GM19099 (cell line): ENCODE measurements around the gene LINGO1.

Experiments
- POLR2A ChIP-seq: IDR thresholded peaks from 3 replicates; pipeline ENCODE4 v1.6.1; 2011; ENCODE audit warnings: low read depth; ENCODE audit not compliant: insufficient read length; ENCODE audit errors: extremely low read depth

The LINGO1 gene

DNA sequence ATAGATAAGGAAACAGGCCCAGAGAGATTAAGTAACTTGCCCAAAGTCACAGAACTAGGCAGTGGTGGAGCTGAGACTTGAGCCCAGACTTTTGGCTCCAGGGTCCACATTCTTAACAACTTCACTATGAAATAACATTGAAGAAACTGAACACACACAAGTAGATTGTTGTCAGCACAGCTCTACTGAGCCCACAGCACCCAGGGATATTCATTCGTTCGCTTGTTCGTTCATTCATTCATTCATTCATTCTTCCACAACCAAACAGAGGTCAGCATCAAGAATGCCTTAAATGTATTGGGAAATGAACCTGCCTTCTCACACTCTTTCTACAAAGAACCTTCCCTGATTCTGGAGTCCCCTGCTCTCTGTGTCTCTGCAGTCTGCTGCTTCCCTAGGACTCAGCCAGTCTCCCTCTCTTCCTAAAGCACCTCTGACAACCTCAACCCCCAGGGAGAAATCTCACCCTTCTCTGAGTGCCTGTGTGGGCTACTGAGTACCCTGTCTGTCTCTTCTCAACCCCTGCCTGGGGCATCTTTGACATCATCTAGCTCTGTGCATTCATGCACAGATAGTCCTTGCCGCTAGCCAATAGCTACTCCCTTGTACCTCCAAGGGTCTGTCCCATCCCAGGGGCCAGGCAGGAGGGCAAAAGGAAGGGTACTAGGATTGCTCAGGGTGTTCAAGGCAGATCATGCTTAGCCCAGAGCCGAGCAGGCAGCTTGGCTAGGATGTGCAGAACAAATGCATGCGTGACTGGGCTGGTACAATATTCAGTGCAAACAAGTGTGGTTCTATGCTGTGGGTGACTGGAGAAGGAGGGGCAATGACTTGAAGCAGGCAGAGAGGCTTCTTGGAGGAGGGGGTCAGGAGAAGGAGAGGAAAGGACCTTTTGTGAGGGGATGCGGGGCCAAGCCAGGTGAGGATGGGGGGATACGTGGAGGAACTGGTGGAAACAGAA is 3.4 kb downstream of the LINGO1 start:
- no peak for TF ChIP-seq POLR2A

DNA sequence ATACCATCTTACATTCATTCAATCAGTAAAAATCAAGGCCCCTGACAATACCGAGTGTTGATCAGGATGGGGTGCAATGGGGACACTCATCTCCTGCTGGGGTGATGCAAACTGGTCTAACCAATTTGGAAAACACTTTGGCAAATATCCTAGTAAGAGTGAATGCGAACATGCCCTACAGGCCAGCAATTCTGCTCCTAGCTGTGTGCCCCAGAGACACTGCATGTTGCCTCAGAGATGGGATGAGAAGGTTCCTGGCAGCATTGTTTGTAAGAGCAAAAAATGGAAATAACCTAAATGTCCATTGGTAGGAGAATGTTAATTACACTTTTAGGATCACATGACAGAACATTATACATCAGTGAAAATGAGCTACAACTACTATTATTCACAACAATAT is 4.7 kb downstream of the LINGO1 start:
- TF ChIP-seq POLR2A, result no peak

DNA sequence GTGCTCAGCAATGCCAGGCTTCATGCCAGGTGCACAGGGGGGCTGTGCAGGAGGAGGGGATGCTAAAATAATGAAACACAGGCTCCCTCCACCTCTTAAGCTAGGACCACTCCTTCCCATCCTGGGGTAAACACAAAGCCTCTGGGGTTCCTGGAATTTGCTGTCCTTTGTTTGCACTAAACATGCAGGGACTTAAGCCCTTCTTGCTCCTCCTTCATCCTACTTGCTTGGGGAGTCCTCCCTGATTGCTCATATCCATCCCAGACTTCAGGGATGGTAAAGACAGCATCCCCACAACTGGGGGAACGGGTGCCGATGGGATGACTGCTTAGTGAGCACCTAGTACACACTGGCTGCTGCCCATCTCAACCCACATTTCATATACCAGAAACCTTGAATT is 5.1 kb downstream of the LINGO1 start:
- no peak for TF ChIP-seq POLR2A

DNA sequence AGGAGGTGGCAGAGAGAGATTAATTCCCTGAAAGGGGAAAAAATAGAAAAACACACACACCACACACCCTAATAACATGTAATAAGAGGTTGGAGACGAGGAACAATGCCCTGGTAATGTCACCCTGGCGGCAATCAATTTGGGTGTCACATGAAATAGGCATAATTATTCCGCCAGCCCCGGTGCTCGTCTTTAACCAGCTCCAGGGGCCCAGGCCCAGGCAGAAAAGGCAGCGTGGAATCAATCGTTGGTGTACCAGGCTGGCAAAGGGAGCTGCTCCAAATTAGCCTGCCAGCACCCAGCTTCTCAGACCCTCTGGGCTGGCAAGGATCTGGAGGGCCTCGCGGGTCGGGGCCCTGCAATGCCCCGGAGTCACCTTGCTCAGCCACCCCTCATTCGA is 5.6 kb downstream of the LINGO1 start:
- no peak for TF ChIP-seq POLR2A

DNA sequence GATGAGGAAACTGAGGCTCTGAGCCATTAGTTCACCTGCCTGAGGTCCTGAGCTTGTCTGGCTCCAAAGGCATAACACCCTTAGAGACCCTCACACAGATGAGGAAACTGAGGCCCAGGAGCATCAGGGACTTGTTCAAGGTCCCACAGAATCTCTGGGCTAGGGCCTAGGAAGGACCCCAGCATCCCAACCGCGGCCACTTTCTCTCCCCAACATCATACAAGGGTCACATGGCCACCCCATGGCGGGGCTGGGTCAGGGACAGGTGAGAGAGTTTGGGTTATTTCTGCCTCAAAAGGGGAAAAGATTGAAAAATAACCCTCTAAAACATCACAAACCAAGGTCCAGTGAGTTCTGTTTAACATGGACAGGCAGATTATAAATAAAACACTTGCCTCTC is 6.7 kb downstream of the LINGO1 start:
- TF ChIP-seq POLR2A, result no peak

DNA sequence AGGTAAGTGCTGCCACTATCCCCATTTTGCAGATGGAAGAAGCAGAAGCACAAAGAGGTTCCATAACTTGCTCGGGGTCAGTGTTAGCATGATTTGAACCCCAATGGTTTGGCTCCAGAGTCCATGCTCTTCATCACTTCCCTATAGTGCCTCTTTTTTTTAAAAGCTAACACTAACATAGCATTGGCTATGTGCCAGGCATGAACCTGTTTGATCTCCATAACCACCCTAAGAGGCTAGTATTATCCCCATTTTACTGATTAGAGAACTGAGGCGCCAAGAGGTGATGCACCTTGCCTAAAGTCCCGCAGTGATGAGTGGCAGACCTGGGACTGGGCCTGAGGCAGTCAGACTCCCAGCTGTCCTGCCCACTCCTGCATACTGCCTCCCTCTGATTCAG is 7.3 kb downstream of the LINGO1 start:
- TF ChIP-seq POLR2A, result no peak

DNA sequence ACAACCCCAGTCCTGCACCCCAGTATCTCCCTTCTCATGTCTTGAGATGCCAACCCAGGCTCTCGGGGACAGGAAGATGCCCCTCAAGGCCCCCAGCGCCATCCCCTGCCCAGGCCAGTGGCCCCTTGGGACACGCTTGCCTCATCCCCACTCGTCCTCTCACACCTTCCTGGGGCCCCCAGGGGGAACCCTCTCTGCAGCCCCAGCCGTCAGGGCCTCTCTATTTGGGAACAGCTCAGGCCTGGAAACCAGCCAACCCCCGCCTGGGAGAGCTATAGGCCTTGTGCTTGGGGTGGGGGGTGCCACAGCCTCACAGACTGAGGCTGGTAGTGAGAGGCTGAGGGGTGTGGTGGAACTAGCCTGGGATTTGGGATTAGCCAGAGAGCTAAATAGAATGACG is 7.8 kb downstream of the LINGO1 start:
- no peak for TF ChIP-seq POLR2A

DNA sequence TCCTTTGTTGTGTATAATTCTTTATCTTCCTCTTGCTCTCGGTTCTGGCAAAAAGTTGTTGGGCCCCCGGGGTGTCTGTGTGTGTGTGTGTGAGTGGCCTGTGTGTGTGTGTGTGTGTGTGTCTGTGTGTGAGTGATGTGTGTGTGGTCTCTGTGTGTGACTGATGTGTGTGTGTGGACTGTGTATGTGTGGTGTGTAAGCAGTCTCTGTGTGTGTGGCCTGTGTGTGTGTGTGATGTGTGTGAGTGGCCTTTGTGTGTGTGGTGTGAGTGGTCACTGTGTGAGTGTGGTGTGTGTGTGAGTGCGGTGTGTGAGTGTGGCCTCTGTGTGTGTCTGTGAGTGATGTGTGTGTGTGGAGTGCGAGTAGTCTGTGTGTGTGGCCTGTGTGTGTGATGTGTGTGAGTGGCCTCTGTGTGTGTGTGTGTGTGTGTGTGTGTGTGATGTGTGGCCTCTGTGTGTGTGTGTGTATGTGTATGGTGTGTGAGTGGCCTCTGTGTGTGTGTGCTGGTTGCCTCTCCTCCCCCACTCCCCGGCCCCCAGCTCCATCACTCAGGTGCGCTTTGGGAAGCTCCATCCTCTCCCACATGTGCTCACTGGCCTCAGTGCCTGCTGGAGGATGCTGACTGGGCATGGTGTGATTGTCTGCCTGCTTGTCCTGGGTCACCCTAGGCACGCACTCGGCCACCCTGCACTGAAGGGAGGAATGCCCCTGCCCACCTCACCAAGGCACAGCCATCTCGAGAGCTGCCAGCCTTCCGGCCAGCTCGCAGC is 8.8 kb downstream of the LINGO1 start:
- TF ChIP-seq POLR2A, result no peak

DNA sequence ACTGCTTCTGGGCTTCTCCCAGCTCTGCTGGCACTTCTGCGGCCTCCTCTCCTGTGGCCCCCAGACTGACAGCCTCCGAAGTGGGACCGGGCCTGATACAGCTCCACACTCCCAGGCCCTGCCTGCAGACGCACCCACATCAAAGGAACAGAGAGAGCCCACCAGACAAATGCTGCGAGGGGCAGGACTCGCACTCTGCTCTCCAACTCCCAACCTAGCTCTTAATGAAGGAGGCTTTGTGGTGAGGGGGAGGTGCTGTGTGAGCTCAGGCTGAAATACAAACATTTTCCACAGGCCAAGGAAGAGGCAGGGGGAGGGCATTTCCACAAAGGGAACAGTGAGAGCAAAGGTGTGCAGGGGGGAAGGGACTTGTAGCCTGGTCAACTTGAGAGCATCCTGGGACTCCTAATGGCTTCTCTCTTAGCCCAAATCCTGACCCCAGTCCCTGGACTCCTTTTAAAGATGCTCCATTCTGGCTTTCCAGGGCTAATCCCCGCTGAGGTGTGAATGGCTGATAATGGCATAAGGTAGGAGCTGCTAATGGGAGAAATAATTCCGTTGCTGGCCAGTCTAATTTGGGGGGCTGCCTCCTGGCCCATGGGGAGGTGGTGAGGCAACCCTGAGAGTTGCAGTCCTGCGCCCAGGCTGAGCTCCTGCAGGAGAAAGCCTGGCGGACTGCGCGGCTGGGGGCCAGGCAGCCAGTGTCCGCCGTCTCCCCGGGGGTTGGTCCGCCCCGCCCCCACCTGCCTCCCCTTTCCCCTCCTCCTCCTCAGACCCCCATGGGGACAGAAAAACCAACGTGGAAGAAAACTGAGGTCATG is 9.6 kb downstream of the LINGO1 start:
- no peak for TF ChIP-seq POLR2A

DNA sequence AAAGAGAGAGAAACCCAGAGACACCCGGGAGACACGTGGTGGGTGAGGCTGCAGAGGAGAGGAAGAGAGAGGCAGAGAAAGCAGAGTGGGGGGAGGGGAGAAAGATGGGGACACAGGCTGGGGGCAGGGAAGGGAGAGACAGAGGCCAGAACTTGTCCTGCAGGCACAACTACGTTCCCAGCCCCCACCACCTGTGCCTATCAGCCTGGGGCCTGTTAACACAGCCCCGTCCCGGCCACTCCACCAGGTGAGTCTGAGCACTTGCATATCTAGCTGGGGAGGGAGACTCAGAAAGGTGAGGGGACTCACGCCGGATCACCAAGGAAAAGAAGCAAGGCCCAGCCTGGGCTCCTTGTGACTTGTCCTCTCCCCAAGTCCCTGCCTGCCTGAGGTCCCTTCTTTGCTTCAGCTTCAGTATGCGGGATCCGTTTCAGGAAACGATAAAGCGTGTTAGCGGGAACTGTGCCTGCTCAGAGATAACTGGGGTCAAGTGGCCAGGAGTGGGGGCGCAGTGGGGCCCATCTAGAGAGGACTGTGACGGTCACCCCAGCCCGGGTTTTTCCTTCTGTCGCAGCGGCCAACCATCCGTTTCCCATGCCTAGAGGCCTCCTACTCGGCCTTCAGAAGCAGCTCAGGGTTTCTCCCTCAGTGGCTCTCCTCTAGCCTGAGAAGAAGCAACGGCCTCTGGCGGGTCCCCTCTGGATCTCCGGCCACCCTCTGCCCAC is 10.3 kb downstream of the LINGO1 start:
- TF ChIP-seq POLR2A, result no peak

DNA sequence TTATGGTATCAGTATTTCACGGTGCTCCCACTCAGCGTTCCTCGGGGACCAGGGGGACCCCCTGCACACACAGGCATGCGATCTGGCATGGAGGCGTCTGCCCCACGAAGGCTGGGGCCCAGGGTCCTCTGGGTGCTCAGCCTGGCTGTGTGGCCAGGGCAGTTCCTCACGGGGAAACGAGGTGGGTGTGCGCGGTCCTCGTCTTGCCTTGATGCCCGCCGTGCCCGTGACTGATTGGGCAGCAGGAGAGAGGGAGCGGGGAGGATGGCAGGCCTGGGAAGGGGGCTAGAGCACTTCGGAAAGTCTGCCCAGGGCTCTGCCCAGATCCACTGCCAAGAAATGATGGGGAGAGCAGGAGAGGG is 10.9 kb downstream of the LINGO1 start:
- no peak for TF ChIP-seq POLR2A

DNA sequence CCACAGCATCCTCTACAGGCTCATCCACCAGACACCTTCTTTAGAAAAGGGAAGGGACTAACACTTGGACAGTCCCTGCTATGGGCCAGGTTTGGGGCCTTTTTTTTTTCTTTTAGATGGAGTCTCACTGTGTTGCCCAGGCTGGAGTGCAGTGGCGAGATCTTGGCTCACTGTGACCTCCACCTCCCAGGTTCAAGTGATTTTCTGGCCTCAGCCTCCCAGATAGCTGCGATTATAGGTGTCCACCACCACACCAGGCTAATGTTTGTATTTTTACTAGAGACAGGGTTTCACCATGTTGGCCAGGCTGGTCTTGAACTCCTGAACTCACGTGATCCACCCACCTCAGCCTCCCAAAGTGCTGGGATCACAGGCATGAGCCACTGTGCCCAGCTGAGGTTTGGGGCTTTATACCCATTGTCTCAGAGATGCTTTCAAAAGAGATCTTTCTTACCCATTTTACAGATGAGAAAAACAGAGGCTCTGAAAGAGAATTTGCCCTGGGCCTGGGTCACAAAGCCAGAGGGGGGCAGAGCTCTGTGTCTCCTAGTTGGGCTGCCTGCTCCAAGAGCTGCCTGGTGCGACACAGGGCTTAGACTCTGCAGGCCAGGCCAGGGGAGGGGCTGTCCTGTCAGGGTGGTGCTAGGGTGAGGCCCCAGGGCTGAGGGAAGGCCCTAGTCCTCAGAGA is 11.6 kb downstream of the LINGO1 start:
- no peak for TF ChIP-seq POLR2A

DNA sequence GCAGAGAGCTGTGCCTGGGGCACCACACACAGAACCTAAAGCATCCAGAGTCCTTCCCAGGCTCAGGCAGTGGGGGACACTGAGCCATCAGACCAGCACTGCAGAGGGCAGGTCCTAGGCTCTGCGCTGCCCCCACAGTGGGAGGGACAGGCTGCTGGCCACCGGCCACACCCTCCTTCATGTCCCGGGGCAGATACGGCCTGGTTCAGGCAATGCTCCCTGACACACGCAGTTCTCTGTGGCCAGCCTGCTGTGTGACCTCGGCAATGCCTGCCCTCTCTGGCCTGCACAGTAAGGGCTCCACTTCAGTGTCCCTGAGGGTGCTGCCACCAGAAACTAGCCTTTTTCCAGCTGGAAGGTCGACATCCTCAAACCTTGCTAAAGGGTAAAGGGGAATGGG is 12.4 kb downstream of the LINGO1 start:
- no peak for TF ChIP-seq POLR2A

DNA sequence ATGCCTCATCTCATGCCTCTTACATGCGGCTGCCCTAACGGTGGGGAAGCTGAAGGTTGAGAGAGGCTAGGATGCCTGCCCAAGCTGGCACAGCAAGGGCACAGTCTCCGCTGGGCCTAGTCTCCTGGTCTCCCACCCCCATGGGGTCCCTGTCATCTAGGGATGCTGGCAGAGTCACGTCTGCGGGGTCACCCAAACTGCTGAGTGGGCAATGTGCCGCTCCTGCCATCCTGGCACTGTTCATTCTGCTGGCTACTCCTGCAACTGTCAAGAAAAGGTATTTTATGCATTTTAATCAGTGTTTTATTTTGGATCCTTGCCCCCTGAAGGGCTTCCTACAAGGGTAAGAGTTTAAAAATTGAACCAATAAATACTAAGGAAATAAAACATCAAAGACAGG is 12.8 kb downstream of the LINGO1 start:
- TF ChIP-seq POLR2A, result no peak

DNA sequence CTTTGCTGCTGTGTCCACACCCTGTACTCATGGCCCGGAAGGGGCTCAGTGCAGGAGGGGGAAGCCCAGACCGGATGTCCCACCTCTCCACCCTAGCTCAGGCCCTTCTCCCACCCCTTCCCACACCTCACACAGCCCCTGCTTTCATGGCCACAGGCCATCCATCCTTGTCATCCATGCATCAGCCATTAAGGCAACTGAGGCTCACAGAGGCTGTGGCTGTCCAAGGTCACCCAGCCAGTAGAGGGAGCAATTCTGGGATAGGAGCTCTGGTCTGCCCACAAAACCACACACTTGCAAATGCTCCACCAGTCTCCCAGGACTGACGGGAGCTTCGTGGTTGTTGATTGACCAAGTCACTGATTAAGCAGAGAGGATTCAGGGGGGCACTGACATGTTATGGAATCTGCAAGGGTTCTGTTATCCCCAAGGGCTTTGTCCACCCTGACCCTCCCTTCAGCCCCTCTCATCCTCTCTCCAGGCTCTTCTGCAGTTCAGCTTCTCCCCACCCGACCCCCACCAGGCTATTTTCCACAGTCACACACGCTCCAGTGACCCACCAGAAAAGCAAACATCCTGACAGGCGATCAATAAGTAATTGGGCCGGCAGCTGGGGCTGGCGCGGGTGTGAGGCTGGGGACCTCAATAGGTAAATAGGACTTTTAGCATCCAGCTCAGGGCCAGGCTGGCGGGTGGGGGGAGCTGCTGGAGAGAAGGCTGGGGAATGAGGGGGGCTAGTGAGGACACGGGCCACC is 15.1 kb downstream of the LINGO1 start:
- no peak for TF ChIP-seq POLR2A
